Inferior parietal cortex (tissue), 1 donor: Measurements from ENCODE around the gene TMEM255B.
A peak's percentile ranks its signal among the peaks of the same experiment; 100 is the strongest.
"Not testable (repeated sequence)": the region's sequence is repeated elsewhere in the genome, so short reads cannot be mapped to it uniquely, and the experiment has no call there.

Experiments
- DNase-seq: peaks from one replicate; pipeline ENCODE4 v3.0.0-alpha.2; 2016; ENCODE audit errors: extremely low spot score

The TMEM255B gene

DNA sequence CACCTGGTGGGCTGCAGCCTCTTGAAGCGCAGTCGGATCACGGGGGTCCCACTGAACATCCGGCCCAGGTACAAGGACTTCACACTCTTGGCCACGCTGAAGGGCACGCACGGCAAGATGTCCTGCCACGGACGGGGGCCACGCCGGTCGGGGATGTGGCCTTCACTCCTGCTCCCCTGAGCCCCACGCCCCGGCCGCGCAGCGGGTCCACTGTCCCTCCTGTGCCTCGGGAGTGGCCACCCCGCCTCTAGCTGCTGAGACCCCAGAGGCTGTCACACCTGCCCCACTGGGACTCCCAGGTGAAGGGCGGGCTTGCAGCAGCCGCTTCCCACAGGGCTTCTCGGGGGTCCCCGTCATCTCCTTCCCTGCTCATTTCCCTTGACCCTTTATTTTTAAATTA, 73.6 kb downstream of the TMEM255B start:
- no peak for DNase-seq

DNA sequence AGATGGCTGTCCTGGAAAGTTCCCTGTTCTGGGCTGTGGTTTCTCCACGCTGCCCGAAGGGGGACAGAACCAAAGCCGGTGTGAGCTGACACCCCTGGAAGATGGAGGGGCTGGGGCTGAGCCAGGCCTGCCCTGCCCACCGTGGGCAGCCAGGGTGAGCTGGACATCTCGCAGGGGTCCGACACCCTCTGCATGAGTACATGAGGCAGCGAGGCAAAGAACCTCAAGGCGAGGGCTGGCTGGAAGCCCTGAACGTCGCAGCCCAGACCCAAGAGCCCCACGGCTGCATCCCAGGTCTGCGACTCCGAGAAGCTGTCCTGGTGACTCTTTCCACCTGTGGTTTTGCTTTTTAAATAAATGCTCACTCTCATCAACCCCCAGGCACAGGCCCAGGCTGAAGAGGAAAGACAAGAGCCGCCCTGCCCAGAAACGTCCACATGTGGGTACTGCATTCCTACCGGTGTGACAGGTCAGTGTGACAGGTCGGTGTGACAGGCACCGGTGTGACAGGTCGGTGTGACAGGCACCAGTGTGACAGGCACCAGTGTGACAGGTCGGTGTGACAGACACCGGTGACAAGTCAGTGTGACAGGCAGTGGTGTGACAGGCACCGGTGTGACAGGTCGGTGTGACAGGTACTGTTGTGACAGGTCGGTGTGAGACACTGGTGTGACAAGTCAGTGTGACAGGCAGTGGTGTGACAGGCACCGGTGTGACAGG, 74.2 kb downstream of the TMEM255B start:
- no peak for DNase-seq

DNA sequence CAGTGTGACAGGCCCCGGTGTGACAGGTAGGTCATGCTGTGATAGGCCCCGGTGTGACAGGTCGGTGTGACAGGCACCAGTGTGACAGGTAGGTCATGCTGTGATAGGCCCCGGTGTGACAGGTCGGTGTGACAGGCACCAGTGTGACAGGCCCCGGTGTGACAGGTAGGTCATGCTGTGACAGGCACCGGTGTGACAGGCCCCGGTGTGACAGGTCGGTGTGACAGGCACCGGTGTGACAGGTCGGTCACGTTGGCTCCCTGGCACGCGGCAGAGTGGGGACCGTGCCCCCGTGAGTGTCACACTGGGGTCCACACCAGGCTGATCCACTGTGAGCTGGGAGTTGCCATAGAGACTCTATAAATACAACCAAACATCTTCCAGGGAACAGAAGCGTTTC, 75.0 kb downstream of the TMEM255B start:
- DNase-seq, result not testable (repeated sequence)

- DNase-seq, result no peak
Measured at GRCh38 chr13:113834496-113835200, 75.6 kb downstream of the TMEM255B start.

- no peak for DNase-seq
Measured at GRCh38 chr13:113835461-113836270, 76.6 kb downstream of the TMEM255B start.

DNA sequence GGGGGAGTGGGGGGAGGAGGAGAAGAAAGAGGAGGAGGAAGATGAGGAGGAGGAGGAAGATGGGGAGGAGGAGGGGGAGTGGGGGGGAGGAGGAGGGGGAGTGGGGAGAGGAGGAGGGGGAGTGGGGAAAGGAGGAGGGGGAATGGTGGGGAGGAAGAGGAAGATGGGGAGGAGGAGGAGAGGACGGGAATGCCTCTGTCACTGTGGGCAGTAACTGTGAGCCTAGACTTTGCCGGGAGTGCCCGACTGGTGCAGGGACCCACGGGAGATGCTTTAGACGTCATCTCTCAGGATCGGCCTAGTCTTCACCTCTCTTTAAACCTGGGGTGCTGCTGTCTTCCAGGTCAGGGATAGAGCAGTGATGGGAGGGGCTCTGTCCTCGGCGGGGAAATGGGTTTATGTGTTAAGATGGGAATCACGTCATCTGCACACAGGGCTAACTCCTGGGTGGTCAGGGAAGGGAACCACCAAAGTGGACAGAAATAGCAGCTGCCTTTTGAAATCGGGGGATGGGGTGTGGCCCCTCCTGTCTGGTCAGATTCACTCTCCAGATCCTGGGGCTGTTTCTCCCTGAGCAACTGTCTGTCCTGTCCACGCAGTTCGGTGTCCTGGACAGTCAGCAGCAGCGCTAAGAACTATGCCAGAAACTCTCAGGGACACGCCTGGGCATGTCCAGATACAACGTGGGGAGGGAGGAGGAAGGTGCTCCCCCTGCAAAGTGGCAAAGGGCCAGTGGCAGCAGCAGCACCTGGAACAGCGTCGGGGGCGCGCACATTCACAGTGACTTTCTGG, 77.9 kb downstream of the TMEM255B start:
- no peak for DNase-seq

- peak; percentile 58 for DNase-seq
Measured at GRCh38 chr13:113837560-113838355, 78.7 kb downstream of the TMEM255B start.

DNA sequence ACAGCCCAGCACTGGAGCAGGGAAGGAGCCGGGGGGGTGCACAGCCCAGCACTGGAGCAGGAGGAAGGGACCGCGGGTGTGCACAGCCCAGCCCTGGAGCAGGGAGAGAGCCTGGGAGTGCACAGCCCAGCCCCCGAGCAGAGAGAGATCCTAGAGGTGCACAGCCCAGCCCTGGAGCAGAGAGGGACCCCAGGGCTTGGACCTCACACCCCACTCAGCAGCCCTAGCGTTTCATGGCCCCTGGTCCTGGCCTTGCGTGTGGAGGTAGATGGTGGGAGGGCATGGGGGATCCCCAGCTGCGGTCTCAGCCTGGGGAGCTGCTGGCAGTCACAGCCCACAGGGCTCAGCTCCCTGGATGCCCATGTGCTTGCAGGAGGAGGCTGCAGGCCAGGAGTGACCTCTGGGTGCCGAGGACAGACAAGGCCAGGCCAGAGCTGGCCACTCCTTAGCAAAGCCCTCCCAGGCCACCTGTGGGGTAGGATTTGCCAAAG, 79.7 kb downstream of the TMEM255B start:
- DNase-seq, result no peak

DNA sequence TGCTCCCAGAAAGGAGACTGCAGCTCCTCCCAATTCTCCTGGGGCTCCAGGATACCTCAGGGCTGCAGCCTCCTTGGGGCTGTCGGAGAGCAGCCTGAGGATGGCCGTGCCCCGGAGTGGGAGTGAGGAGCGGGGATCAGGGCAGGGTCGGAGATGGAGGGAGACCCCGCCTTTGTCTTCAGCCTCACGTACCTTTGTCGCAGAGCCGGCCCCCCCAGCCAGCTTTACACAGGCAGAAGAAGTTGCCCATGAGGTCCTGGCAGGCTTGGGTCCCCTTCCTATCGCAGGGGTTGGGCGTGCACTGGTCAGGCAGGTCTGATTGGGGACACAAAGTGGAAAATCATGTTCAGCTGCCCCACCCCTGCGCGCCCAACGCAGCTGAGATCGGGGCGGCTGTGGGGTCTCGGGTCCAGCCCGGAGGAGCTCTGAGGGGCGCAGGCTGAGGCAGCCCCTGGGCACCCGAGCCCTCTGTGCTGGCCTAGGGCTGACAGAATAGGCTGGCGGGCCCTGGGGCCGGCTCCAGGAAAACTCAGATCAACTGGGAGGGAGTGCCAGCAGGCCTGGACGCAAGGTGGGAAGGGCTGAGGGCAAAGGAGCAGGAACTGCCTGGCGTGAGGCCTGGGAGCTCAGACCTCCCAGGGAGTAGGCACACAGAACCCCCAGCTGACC, 80.6 kb downstream of the TMEM255B start:
- no peak for DNase-seq

GRCh38 chr13:113840541-113841352, 81.7 kb downstream of the TMEM255B start:
- peak; percentile 53 for DNase-seq

DNA sequence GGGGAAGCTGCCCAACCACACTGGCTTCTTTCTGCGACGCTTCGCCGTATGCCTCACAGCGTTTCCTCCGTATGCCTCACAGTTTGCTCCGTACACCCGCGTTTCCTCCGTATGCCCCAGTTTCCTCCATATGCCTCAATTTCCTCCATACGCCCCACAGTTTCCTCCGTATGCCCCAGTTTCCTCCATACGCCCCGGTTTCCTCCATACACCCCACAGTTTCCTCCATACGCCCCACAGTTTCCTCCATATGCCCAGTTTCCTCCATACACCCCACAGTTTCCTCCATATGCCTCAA, 82.3 kb downstream of the TMEM255B start:
- DNase-seq, result no peak

GRCh38 chr13:113842336-113843062, 83.5 kb downstream of the TMEM255B start:
- no peak for DNase-seq

DNA sequence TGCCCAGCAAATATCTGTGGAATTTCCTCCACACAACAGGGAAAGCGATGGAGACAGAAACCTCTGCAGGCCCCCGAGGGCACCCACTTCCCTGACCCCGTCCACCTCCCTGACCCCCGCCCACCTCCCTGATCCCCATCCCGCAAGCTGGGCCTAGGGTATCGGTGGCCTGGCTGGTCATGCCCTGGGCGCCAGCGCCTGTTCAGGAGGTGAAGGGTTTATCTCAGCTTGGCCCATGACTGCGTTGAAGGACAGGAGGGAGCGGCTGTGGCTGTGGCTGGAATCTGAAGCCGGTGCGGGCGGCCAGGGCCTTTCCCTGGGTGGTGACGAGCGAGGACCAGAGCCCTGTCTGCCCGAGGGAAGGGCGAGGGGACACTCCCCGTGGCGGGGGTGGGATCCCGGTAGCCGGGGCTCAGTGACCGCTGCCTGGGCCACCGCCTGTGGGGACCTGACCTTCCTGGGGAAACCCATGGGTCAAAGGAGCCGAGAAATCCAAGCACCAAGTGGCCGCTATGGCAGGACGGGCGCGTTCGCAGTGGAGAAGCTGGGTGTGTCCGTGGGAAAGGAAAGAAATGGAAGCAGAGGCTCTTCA, 84.1 kb downstream of the TMEM255B start:
- DNase-seq, result no peak

DNA sequence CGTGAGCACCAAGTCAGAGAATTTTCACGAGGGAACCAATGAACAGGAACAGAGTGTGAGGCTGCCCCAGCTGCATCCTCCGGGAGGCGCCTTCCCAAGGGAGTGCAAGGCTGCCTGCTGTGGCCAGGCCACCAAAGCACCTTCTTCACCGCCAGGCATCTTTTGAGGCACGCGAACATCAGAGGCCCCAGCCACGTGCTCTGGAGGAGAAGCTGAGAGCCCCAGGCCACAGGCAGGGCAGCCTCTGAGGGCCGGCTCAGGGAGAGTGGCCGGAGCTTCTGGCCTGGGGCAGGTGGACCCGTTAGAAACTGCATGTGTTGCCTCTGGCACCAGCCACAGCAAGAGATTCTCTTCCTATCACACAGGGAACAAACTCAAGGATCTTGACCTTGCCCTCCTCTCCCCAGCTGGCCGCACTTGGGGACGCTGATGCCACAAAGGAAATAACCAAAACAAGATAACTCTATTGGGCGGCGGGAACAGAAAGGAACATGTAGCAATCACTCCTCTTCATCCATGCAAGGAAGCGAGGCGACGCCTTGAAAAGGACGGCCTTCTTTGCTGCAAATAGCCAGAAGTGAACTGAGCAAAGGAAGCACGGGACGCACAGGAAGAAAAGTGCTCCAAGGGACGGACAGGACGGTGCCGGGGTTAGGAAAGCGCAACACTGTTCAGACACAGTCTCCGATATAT, 85.0 kb downstream of the TMEM255B start:
- DNase-seq, result no peak

- no peak for DNase-seq
Measured at GRCh38 chr13:113845055-113845454, 86.0 kb downstream of the TMEM255B start.

DNA sequence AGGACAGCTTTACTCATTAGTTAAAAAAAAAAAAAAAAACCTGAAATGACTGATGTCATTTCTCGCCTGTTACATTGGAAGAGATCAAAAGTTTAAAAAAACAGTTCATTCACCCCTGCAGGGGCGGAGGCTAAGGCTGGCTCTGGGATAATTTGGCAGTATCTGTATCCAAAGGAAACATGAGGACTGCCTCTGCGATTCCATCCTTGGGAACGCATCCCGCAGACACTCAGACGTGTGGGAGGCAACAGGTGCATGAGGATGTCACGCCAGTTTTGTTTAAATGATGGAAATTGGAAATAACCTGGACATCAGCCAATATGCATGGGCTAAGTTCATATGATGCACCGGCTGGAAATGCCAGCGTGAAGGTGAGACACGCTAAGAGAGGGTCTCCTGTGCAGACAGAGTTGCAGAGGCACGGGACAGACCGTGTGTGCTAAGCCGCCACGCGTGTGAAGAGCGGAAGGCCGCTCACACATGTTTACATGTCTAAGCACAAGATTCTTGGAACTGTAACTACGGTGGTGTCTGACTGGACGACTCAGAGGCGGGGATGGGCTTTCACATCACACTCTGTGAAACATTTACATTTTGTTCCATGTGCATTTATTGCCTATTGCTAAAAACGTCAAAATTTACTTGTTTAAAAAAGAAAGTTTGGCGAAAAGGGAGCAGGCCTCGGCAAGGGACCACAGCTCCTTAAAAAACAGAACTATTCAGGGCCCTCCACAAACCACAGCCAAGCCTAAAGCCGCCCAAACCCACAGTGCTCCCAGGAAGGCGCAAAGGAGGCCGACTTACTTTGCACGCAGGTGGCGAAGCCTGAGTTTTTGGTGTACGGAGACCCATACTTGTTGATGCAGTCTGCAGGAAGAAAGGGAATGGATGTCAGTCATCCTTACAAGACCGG, 87.0 kb downstream of the TMEM255B start:
- no peak for DNase-seq
